Type B pancreatic cell (in vitro differentiated cells): ENCODE results near the gene SPATA16. TPM values are rescaled to one million over a fixed set of nuclear protein-coding genes. Genes with fewer than 3 reads are reported as not detected.

Experiments used
- DNase-seq: peaks from one replicate; pipeline ENCODE4 v3.0.0; 2021; ENCODE audit warnings: mixed read lengths; ENCODE audit not compliant: unreplicated experiment; ENCODE audit errors: extremely low spot score
- H3K27ac Mint-ChIP-seq: 2 replicates; pipeline ENCODE4 v1.8.0; 2021; ENCODE audit warnings: mild to moderate bottlenecking, mixed read lengths
- H3K27me3 Mint-ChIP-seq: 2 replicates; pipeline ENCODE4 v1.8.0; 2021; ENCODE audit warnings: mixed read lengths
- H3K36me3 Mint-ChIP-seq: 2 replicates; pipeline ENCODE4 v1.8.0; 2021; ENCODE audit warnings: mixed read lengths
- H3K4me1 Mint-ChIP-seq: one replicate; pipeline ENCODE4 v1.8.0; 2021; ENCODE audit warnings: mixed read lengths; ENCODE audit not compliant: unreplicated experiment
- H3K4me3 Mint-ChIP-seq: 2 replicates; pipeline ENCODE4 v1.8.0; 2021; ENCODE audit warnings: mild to moderate bottlenecking, mixed read lengths
- H3K9me3 Mint-ChIP-seq: 2 replicates; pipeline ENCODE4 v1.8.0; 2021; ENCODE audit warnings: mixed read lengths
- CTCF ChIP-seq: fragments of 200-600 bp; sonication (generic); conservative IDR thresholded peaks from 2 replicates; pipeline ENCODE4 v1.5.0; 2021; ENCODE audit warnings: antibody characterized with exemption, mild to moderate bottlenecking
- total RNA-seq: library from RNA; stranded (reverse); gene quantifications from 2 replicates; pipeline ENCODE4 v1.2.1, GENCODE V29; 2021; ENCODE audit warnings: low replicate concordance

SPATA16 gene
- total RNA-seq, 1 donor from 2014 or later = not detected

GRCh38 chr3:172846103-172846561 is 294.9 kb downstream of the SPATA16 start:
- DNase-seq = no peak
- no peak overlapping the region for H3K27ac Mint-ChIP-seq
- H3K9me3 Mint-ChIP-seq = peaks cover 6% of the 10 kb centered on the region
- H3K4me3 Mint-ChIP-seq = no peak overlapping the region
- no peaks in the 10 kb centered on the region for H3K27me3 Mint-ChIP-seq
- H3K36me3 Mint-ChIP-seq = no peaks in the 10 kb centered on the region
- TF ChIP-seq CTCF = no peak
- H3K4me1 Mint-ChIP-seq = peaks cover 13% of the 10 kb centered on the region

GRCh38 chr3:172844428-172844827 is 296.6 kb downstream of the SPATA16 start:
- no peak for TF ChIP-seq CTCF
- DNase-seq = no peak
- no peak overlapping the region for H3K4me3 Mint-ChIP-seq
- no peak overlapping the region for H3K27ac Mint-ChIP-seq
- H3K4me1 Mint-ChIP-seq = peaks cover 13% of the 10 kb centered on the region
- H3K9me3 Mint-ChIP-seq = peaks cover 6% of the 10 kb centered on the region
- no peaks in the 10 kb centered on the region for H3K36me3 Mint-ChIP-seq
- no peaks in the 10 kb centered on the region for H3K27me3 Mint-ChIP-seq

- DNase-seq = no peak
- TF ChIP-seq CTCF = no peak
- peaks cover 6% of the 10 kb centered on the region for H3K9me3 Mint-ChIP-seq
- peaks cover 3% of the 10 kb centered on the region for H3K27me3 Mint-ChIP-seq
- no peak overlapping the region for H3K4me3 Mint-ChIP-seq
- no peaks in the 10 kb centered on the region for H3K36me3 Mint-ChIP-seq
- no peak overlapping the region for H3K27ac Mint-ChIP-seq
- H3K4me1 Mint-ChIP-seq = peaks cover under 1% of the 10 kb centered on the region
These were observed 300.1 kb downstream of the SPATA16 start for GRCh38 chr3:172840913-172841312.

GRCh38 chr3:172840463-172840862 is 300.6 kb downstream of the SPATA16 start:
- H3K4me1 Mint-ChIP-seq = no peaks in the 10 kb centered on the region
- no peak for TF ChIP-seq CTCF

GRCh38 chr3:172839679-172840078 is 301.4 kb downstream of the SPATA16 start:
- H3K4me3 Mint-ChIP-seq = no peak overlapping the region
- DNase-seq = no peak
- no peaks in the 10 kb centered on the region for H3K36me3 Mint-ChIP-seq
- peaks cover 6% of the 10 kb centered on the region for H3K9me3 Mint-ChIP-seq
- no peaks in the 10 kb centered on the region for H3K4me1 Mint-ChIP-seq
- no peak overlapping the region for H3K27ac Mint-ChIP-seq
- no peak for TF ChIP-seq CTCF
- H3K27me3 Mint-ChIP-seq = peaks cover 3% of the 10 kb centered on the region

More at GRCh38 chr3:172840463-172840862, 300.6 kb downstream of the SPATA16 start:
- Mint-ChIP-seq H3K36me3 (no peaks in the 10 kb centered on the region), H3K9me3 (peaks cover 6% of the 10 kb centered on the region), H3K27me3 (peaks cover 3% of the 10 kb centered on the region), H3K27ac (no peak overlapping the region), H3K4me3 (no peak overlapping the region)
- no peak for DNase-seq
